HepG2 (cell line): ENCODE results near the gene ELP5. TPM values are rescaled to one million over a fixed set of nuclear protein-coding genes. Genes with fewer than 3 reads are reported as not detected.

Experiments
- AKNA ChIP-seq: sonication (generic); formaldehyde crosslinking; IDR thresholded peaks from 2 replicates; pipeline ENCODE4 v1.4.0; 2020; ENCODE audit warnings: missing genetic modification reagents, borderline replicate concordance
- BCL6 ChIP-seq: IDR thresholded peaks from 2 replicates; pipeline ENCODE4 v1.6.1; 2016; ENCODE audit warnings: missing genetic modification reagents, missing compliant biosample characterization
- E2F2 ChIP-seq: sonication (generic); formaldehyde crosslinking; IDR thresholded peaks from 2 replicates; pipeline ENCODE4 v1.4.0; 2020; ENCODE audit warnings: missing genetic modification reagents, borderline replicate concordance
- HNF4A ChIP-seq: sonication (generic); formaldehyde crosslinking; IDR thresholded peaks from 2 replicates; pipeline ENCODE4 v1.4.0; 2020; ENCODE audit warnings: missing genetic modification reagents
- MBD4 ChIP-seq: IDR thresholded peaks from 2 replicates; pipeline ENCODE4 v1.6.1; 2012; ENCODE audit warnings: low read length, inconsistent platforms, borderline replicate concordance
- RFX3 ChIP-seq: IDR thresholded peaks from 2 replicates; pipeline ENCODE4 v1.6.1; 2016; ENCODE audit warnings: missing biosample characterization, missing genetic modification reagents
- SMYD3 ChIP-seq: sonication (generic); formaldehyde crosslinking; IDR thresholded peaks from 2 replicates; pipeline ENCODE4 v1.8.1; 2023; ENCODE audit warnings: mild to moderate bottlenecking, missing genetic modification reagents
- TFDP1 ChIP-seq: IDR thresholded peaks from 2 replicates; pipeline ENCODE4 v1.6.1; 2016; ENCODE audit warnings: missing compliant biosample characterization, missing genetic modification reagents, borderline replicate concordance
- TGIF2 ChIP-seq: IDR thresholded peaks from 2 replicates; pipeline ENCODE4 v1.6.1; 2016; ENCODE audit warnings: control low read depth, missing compliant biosample characterization
- ZBTB34 ChIP-seq: sonication (generic); formaldehyde crosslinking; IDR thresholded peaks from 2 replicates; pipeline ENCODE4 v1.8.0; 2022; ENCODE audit warnings: mild to moderate bottlenecking, missing genetic modification reagents
- ZNF17 ChIP-seq: sonication (generic); formaldehyde crosslinking; IDR thresholded peaks from 2 replicates; pipeline ENCODE4 v1.5.0; 2020; ENCODE audit warnings: mild to moderate bottlenecking, missing genetic modification reagents
- ZNF224 ChIP-seq: sonication (generic); formaldehyde crosslinking; IDR thresholded peaks from 2 replicates; pipeline ENCODE4 v1.5.0; 2020; ENCODE audit warnings: mild to moderate bottlenecking, missing genetic modification reagents
- polyA plus RNA-seq, 8 experiments: library from polyadenylated mRNA; depleted of rRNA in 3 of 8; stranded (reverse) in 7 of 8; unstranded in 1 of 8; fragments of >200 nt; fragmentation: Illumina TruSeq in 4 of 8; extraction: Trizol in 4 of 8; gene quantifications; 2 replicates each; pipeline versions ENCODE4 v1.2.1 to v1.2.3, GENCODE V29; 2011 to 2016; ENCODE audit warnings: low read depth in 4 of 8, missing spikeins in 1 of 8, mixed read lengths in 1 of 8; ENCODE audit not compliant: insufficient read depth in 1 of 8
- total RNA-seq, 5 experiments: library from RNA; depleted of rRNA; stranded (reverse); fragments of >200 nt; fragmentation: Illumina TruSeq; extraction: Trizol; gene quantifications; 2 replicates each; pipeline ENCODE4 v1.2.3, GENCODE V29; 2016; ENCODE audit warnings: low read depth in 1 of 5
- TF ChIP-seq, protein P1 (sequence below), 2 experiments: sonication (generic) in 1 of 2; formaldehyde crosslinking in 1 of 2; IDR thresholded peaks; 2 replicates each; pipeline versions ENCODE4 v1.4.0 to v1.6.1; 2018 to 2020; ENCODE audit warnings: missing genetic modification reagents in 2 of 2, borderline replicate concordance in 1 of 2, low read depth in 1 of 2, mild to moderate bottlenecking in 1 of 2, missing biosample characterization in 1 of 2
- TF ChIP-seq, protein P2 (sequence below): sonication (generic); formaldehyde crosslinking; IDR thresholded peaks from 2 replicates; pipeline ENCODE4 v1.5.0; 2020; ENCODE audit warnings: mild to moderate bottlenecking, missing genetic modification reagents

The ELP5 gene
- total and polyA plus RNA-seq, 2 of the 13 experiments (the other 11 are each of a cell fraction or from before 2014, with no cell fraction given) = 67.6 to 69.8 TPM

DNA sequence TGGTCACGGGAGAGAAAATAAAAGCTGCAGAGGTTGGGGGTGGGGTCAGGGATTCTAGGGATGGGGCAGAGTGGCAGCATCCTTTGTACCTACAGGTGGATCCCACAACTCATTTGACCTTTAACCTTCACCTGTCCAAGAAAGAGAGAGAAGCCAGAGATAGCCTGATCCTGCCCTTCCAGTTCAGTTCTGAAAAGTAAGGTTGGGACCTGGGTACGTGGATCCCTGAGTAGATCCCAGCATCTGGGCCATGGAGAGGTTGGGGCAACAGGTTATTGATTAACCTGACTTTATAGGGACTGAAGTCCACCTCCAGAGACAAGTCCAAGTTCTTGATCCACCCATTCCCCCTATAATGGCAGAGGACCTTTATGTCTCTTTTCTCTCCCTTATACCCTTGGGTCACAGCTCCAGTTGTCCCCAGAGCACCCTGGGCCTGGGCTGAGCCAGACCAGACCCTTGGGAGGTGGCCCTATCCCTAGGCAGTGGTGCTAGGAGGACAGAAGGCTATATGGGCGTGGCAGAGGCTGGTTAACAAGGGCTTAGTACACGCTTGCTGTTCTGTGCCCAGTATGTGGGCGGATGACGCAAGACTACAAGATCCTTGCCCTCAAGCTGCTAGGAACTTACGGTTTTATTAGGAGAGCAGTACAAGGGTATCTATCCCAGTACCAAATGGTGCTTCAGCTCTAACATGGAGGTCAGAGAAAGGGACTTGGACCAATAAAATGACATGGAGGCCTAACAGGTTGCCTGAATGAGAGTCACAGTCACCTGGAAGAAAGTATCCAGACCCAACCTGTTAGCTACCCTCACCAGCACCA lies 6.9 kb downstream of the ELP5 start (continued):
- TF ChIP-seq, protein P1, sequence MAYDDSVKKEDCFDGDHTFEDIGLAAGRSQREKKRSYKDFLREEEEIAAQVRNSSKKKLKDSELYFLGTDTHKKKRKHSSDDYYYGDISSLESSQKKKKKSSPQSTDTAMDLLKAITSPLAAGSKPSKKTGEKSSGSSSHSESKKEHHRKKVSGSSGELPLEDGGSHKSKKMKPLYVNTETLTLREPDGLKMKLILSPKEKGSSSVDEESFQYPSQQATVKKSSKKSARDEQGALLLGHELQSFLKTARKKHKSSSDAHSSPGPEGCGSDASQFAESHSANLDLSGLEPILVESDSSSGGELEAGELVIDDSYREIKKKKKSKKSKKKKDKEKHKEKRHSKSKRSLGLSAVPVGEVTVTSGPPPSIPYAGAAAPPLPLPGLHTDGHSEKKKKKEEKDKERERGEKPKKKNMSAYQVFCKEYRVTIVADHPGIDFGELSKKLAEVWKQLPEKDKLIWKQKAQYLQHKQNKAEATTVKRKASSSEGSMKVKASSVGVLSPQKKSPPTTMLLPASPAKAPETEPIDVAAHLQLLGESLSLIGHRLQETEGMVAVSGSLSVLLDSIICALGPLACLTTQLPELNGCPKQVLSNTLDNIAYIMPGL (CRISPR knock-in tag; IDR thresholded peaks at IDR 0.05; ENCODE audit: borderline replicate concordance in 1 of 2, low read depth in 1 of 2) = no peak
- TF ChIP-seq ZBTB34 (CRISPR knock-in tag) (no peak), AKNA (CRISPR knock-in tag) (no peak), BCL6 (CRISPR knock-in tag) (peak; percentile 46; the same call in 1 of the 2 replicates), E2F2 (CRISPR knock-in tag) (no peak), HNF4A (CRISPR knock-in tag) (peak; percentile 76), ZNF17 (CRISPR knock-in tag) (no peak), TGIF2 (0 out of 2 replicates have a peak, but pooled peaks have one; percentile 51), MBD4 (no peak), SMYD3 (no peak), ZNF224 (CRISPR knock-in tag) (no peak), TFDP1 (CRISPR knock-in tag) (no peak), RFX3 (CRISPR knock-in tag) (no peak)
- TF ChIP-seq, protein P2, sequence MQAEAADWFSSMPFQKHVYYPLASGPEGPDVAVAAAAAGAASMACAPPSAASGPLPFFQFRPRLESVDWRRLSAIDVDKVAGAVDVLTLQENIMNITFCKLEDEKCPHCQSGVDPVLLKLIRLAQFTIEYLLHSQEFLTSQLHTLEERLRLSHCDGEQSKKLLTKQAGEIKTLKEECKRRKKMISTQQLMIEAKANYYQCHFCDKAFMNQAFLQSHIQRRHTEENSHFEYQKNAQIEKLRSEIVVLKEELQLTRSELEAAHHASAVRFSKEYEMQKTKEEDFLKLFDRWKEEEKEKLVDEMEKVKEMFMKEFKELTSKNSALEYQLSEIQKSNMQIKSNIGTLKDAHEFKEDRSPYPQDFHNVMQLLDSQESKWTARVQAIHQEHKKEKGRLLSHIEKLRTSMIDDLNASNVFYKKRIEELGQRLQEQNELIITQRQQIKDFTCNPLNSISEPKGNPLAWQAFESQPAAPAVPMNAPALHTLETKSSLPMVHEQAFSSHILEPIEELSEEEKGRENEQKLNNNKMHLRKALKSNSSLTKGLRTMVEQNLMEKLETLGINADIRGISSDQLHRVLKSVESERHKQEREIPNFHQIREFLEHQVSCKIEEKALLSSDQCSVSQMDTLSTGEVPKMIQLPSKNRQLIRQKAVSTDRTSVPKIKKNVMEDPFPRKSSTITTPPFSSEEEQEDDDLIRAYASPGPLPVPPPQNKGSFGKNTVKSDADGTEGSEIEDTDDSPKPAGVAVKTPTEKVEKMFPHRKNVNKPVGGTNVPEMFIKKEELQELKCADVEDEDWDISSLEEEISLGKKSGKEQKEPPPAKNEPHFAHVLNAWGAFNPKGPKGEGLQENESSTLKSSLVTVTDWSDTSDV = no peak
